ENCODE results near the gene COL6A3. TPM values are rescaled to one million over a fixed set of nuclear protein-coding genes. Genes with fewer than 3 reads are reported as not detected.

The COL6A3 gene
- total RNA-seq, 1 experiment from 2014 or later = 0.81 TPM

DNA sequence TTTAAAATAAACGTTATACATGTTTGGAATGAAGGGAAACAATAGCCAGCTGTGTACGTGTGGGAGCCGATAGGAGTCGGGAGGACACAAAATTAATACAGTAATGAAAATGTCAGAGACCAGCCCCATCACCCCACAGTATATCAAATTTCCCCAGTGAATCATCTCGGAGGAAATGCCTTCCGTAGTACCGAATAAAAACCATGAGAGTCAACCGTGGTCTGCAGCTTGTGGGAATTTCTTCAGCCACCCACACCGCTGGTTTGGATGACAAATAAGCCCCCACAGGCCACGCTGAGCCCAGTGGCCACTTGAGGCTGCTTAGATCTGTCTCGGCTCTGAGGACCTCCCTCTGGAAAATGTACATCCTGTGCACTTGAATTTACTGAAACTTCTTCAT is 133.7 kb downstream of the COL6A3 start:
- Mint-ChIP-seq H3K4me3 (no peak overlapping the region), H3K36me3 (ENCODE audit: insufficient read depth in 1 of 3, low read depth in 3 of 3) (no peaks in the 10 kb centered on the region), H3K27ac (no peak overlapping the region), H3K9me3 (peaks cover 0 to 3% of the 10 kb centered on the region in 2 experiments; a peak in 2 of 5 replicates), H3K4me1 (peaks cover 0 to 7% of the 10 kb centered on the region in 2 experiments; a peak in 2 of 4 replicates), H3K27me3 (ENCODE audit: low read depth) (peaks cover 2% of the 10 kb centered on the region)
- no peaks in the 10 kb centered on the region for H3K4me1 ChIP-seq (ENCODE audit: insufficient read depth, low read length)
- H4K91ac ChIP-seq (ENCODE audit: insufficient read length, low read depth, low read length) = no peak overlapping the region
- H3K27ac ChIP-seq (ENCODE audit: insufficient read length, low read depth, low read length) = no peak overlapping the region
- whole genome bisulfite sequencing (ENCODE audit: extremely low coverage, insufficient read length, low lambda C conversion rate) = 100% methylated on average over 1 of the region's 11 CpGs
- H2AK5ac ChIP-seq (ENCODE audit: insufficient read length, low read length) = no peak overlapping the region
- H3K56ac ChIP-seq (ENCODE audit: insufficient read length, low read depth, low read length) = no peak overlapping the region
- no peak overlapping the region for H3T11ph ChIP-seq (ENCODE audit: low read length)
- no peak overlapping the region for H3K23ac ChIP-seq (ENCODE audit: insufficient read length, low read depth, low read length)
- no peak overlapping the region for H3K4ac ChIP-seq (ENCODE audit: low read depth, low read length)
- no peak overlapping the region for H3K14ac ChIP-seq (ENCODE audit: insufficient read depth, low read length)
- no peak overlapping the region for H2BK20ac ChIP-seq (ENCODE audit: low read depth, low read length, poor library complexity, severe bottlenecking)
- TF ChIP-seq, protein P1, sequence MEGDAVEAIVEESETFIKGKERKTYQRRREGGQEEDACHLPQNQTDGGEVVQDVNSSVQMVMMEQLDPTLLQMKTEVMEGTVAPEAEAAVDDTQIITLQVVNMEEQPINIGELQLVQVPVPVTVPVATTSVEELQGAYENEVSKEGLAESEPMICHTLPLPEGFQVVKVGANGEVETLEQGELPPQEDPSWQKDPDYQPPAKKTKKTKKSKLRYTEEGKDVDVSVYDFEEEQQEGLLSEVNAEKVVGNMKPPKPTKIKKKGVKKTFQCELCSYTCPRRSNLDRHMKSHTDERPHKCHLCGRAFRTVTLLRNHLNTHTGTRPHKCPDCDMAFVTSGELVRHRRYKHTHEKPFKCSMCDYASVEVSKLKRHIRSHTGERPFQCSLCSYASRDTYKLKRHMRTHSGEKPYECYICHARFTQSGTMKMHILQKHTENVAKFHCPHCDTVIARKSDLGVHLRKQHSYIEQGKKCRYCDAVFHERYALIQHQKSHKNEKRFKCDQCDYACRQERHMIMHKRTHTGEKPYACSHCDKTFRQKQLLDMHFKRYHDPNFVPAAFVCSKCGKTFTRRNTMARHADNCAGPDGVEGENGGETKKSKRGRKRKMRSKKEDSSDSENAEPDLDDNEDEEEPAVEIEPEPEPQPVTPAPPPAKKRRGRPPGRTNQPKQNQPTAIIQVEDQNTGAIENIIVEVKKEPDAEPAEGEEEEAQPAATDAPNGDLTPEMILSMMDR (conservative IDR thresholded peaks at IDR 0.05) = no peak
- no peaks in the 10 kb centered on the region for H3K79me2 ChIP-seq (ENCODE audit: insufficient read depth, low read length)
- H3K27me3 ChIP-seq (ENCODE audit: insufficient read depth, low read length) = no peaks in the 10 kb centered on the region
- H3K79me1 ChIP-seq (ENCODE audit: insufficient read depth, low read depth, low read length, poor library complexity, severe bottlenecking) = no peaks in the 10 kb centered on the region
- no peak overlapping the region for H2BK5ac ChIP-seq (ENCODE audit: insufficient read length, low read length)
- no peaks in the 10 kb centered on the region for H3K9me3 ChIP-seq (ENCODE audit: control insufficient read depth, low read depth, low read length)
- no peaks in the 10 kb centered on the region for H3K23me2 ChIP-seq (ENCODE audit: insufficient read length, low read depth, low read length, poor library complexity, severe bottlenecking)
- no peak overlapping the region for H3K9ac ChIP-seq (ENCODE audit: extremely low read depth, insufficient read length, low read length)
- DNase-seq = no peak
- no peak overlapping the region for H2BK15ac ChIP-seq (ENCODE audit: low read depth, low read length)
- no peak overlapping the region for H4K8ac ChIP-seq (replicated peaks; ENCODE audit: insufficient read length, low read depth, low read length)
- H2BK120ac ChIP-seq (ENCODE audit: low read depth, low read length, poor library complexity, severe bottlenecking) = no peak overlapping the region
- H3K4me2 ChIP-seq (ENCODE audit: insufficient read depth, insufficient read length, low read length) = no peak overlapping the region
- no peak overlapping the region for H2BK12ac ChIP-seq (ENCODE audit: insufficient read length, low read depth, low read length)
- no peaks in the 10 kb centered on the region for H4K20me1 ChIP-seq (ENCODE audit: control insufficient read depth, insufficient read depth, insufficient read length)
- no peak overlapping the region for H3K18ac ChIP-seq (ENCODE audit: insufficient read length, low read depth, low read length)
- no peak overlapping the region for H4K5ac ChIP-seq (ENCODE audit: insufficient read length, low read depth, low read length)
- H2AFZ ChIP-seq (ENCODE audit: low read length) = no peak overlapping the region

Data from H9 (cell line).